GM19455 (cell line): Measurements from ENCODE around the gene GOLGA6D.
"Not testable (repeated sequence)": the region's sequence is repeated elsewhere in the genome, so short reads cannot be mapped to it uniquely, and the experiment has no call there.

Source experiments
- ATAC-seq: cut with Tn5 transposase; IDR thresholded peaks from one replicate; pipeline ENCODE4 v1.9.1; 2021; ENCODE audit not compliant: unreplicated experiment

The GOLGA6D gene

DNA sequence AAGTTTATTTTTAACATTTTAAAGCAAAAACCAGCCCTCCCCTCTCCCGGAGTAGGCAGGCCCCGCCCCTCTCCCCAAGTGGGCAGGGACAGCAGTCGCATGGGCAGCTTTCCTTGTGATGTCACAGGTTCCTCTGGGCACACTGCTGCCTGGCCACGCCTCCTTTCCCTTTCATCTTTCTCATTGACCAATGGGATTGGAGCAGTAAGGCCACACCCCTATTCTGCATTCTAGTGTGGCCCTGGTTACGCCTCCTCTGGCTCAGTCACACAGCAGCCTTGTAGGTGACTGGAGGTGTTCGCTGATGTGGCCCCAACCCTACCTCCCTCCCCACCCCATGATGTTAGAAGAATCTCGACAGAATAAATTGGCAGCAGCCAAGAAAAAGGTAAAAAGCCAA lies at the start of gene GOLGA6D:
TSS of gene GOLGA6D (plus strand) at position 264 of the 400 bp plus-strand sequence. CDS start at position 305, 41 bp downstream.
- ATAC-seq, result not testable (repeated sequence)

GRCh38 chr15:75233504-75234190 lies 49.0 kb upstream of the GOLGA6D start:
- no peak for ATAC-seq

- no peak for ATAC-seq
Observed at GRCh38 chr15:75234191-75234810, 48.3 kb upstream of the GOLGA6D start.

DNA sequence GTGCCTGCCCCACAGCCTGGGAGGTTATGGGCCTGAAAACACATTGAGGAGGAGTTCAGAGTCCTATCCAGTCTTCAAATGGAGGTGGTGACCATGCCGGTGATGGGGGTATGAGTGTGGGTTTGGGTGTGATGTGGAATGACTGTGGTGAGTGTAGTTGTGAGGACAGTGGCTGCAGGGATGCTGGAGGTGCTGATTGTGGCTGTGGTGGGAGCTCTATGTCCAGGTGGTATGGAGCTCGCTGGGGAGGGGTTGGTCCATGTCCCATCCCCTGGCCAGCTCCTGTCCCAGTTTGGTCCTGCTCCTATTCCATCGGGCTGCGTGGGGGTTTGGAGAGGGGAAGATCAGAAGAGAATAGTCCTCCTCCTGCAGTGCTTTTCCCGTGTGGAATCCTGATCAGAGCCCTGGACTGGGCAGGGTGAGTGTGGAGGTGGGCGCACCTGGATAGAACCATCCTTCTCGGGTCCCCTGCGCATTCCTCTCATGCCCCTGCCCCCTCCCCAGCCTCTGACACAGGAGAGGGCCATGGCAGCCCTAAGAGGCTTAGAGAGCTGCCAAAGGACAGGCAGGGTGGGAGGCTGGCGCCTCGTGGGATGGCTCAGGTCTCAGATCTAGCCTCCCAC lies 47.5 kb upstream of the GOLGA6D start:
- no peak for ATAC-seq

- ATAC-seq, result no peak
Observed at GRCh38 chr15:75235760-75236729, 46.6 kb upstream of the GOLGA6D start.

GRCh38 chr15:75237316-75237982 lies 45.2 kb upstream of the GOLGA6D start:
- ATAC-seq, result no peak

- ATAC-seq, result no peak
Observed at GRCh38 chr15:75238150-75238549, 44.5 kb upstream of the GOLGA6D start.

DNA sequence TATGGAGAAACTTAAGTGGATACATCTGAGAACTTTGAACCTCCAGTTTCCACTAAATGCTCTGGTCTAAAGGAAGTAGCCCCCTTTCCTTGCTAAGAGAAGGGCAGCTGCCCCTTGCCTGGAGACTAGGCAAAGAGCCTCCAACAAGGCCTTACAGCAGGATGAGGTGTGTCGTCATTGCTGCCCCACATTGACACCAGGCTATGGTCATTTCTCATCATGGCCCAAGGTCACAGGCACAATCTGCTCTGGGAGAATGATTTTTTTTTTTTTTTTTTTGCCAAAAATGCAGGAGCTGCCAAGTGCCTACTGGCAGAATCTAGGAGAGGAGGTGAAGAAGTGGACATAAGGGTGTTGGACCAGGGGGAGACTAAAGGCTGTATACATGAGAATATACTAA lies 36.9 kb upstream of the GOLGA6D start:
- not testable (repeated sequence) for ATAC-seq

DNA sequence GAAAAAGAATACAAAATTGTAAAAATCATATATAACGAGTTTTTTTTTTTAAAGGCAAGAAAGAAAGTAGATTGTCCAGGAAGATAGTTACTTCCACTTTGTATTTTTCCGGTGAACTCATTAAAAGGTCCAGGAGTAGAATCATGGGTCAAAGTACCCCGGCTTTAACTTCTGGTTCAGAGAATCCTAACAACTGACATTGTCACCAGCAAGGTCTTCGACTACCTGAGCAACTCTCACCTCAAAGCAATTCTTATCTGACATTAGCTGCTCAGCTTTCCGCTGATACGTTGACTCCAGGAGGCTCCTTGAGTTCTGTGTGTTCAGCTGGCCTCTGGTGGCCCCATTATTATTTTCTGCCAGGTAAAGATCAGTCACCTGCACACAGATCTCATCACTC lies 33.6 kb upstream of the GOLGA6D start:
- not testable (repeated sequence) for ATAC-seq

GRCh38 chr15:75249726-75250125 lies 32.9 kb upstream of the GOLGA6D start:
- no peak for ATAC-seq

DNA sequence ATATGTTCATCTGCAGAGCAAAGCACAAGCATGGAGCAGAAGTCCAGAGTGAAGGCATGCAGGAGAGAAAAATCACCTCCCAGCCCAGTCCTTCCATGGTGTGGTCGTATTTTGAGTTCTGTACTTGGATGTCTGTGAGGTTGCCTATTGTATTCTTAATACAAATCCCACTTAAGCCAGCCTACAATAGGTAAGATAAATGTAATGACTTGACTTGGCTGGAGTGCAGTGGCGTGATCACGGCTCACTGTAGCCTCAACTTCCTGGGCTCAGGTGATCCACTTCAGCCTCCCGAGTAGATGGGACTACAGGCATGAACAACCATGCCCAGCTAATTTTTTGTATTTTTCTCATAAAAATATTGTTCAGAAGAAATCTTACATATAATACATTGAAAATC lies 31.3 kb upstream of the GOLGA6D start:
- not testable (repeated sequence) for ATAC-seq

- ATAC-seq, result not testable (repeated sequence)
Observed at GRCh38 chr15:75252285-75252684, 30.4 kb upstream of the GOLGA6D start.

- ATAC-seq, result not testable (repeated sequence)
Observed at GRCh38 chr15:75258034-75258433, 24.6 kb upstream of the GOLGA6D start, which contains the start of gene GOLGA6C. TSS of gene GOLGA6C (plus strand) at chr15:75258334. CDS start at chr15:75258599, 265 bp downstream.

DNA sequence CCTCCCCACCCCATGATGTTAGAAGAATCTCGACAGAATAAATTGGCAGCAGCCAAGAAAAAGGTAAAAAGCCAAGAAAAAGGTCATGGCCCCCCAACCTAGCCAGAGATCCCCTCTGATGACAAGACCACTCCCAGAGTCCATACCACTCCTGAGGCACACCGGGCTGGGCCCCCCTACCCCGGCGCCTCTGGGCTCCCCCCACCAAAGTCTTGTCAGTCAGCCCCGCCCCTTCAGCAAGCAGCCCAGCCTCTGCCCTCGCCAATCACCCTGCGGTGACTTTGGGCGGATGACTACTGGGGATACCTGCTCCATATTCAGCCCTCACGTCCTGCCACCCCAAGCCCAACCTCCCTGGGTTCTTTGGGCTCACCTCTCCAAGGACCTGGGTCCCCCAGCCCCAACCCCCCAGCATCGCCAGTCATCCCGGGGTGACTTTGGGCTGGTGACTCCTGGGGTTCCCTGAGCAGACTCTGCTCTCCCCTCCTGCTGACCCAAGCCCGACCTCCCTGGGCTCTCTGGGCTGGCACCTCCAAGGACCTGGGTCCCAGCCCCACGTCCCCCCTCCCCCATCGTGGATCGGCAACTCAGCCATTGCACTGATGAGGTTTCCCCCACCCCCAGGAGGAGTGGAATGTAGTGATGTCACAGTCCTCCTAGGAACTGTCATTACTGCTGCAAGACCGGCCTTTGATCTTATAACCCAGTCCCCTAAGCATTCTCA lies 23.9 kb upstream of the GOLGA6D start:
- not testable (repeated sequence) for ATAC-seq

DNA sequence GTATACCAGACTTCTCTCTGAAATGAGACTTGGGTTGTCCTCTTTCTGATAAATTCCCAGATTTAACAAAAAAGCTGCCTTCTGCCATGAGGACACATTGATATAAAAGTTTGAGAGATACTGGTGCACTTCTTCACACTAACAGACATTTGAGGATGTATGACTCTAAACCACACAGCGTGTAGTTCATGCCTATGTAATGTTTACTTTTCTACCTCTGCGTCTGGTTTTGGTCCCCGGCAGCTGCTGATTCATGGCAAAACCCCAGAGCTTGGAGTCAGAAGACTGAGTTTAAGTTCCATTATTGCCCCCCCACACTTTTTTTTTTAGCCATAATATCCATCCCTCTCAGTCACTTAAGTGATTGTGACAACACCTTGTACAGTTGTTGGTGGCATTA lies 22.8 kb upstream of the GOLGA6D start:
- not testable (repeated sequence) for ATAC-seq

DNA sequence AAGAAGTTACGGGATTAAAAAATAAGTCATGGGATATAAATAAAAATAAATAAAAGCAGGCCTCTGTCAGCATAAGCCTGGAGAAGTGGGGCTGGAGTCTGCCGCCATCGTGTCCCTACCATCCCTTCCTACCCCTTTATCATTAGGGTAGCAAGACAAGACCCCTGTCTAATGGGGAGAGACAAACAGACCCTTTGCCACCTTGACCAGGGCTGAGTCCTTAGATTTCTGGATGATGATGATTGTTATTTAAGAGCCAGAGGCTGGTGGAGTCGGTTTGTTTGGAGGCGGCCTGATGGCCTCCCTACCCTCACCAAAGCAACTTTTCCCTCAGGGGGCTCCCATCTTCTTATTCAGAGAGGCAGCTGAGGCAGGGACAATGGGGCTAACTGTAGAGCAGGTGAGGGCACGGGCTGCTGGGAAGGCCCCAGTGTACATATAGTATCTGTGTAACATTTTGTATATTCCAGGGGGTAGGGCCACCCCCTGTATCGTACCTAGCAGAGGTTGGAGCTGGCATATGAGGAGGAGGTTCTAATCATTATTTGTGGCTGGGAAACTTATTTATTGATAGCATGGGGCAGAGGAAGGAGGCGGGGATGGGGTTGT lies 8.8 kb upstream of the GOLGA6D start:
- not testable (repeated sequence) for ATAC-seq

GRCh38 chr15:75274509-75275107 lies 8.0 kb upstream of the GOLGA6D start:
- ATAC-seq, result not testable (repeated sequence)

- not testable (repeated sequence) for ATAC-seq
Observed at GRCh38 chr15:75275617-75276016, 7.0 kb upstream of the GOLGA6D start.

DNA sequence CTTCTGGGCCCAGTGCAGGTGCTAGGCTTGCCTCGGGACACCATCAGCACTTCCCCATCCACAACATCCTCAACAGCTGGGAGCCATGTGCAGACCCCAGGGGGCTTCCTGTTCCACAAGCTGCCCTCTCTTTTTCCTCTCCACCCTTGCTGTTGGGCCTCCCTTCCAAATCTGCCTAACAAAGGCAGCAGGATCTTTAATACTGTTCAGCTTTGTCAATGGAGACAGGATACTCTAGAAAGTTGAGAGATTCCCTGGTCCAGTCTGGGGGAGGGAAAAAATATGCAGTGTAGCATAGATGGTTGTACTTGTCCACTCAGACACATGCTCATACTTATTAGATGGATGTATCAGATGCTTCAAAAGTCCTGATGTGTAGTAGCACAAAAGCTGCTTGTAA lies 4.1 kb upstream of the GOLGA6D start:
- not testable (repeated sequence) for ATAC-seq
